Small intestine (tissue), 7 donors: ENCODE results near the gene SARDH. TPM values are rescaled to one million over a fixed set of nuclear protein-coding genes. Genes with fewer than 3 reads are reported as not detected.

Experiments
- DNase-seq, 2 donors: peaks; one replicate each; pipeline versions ENCODE4 v3.0.0 to v3.0.0-alpha.2; 2013
- FAIRE-seq: peaks from 2 replicates; lab custom pipeline; 2012; peaks lifted over from hg19 to GRCh38; lab: Jason Lieb, UNC
- H3K27ac ChIP-seq, 3 donors: one replicate each; pipeline ENCODE4 v1.5.1; 2013; ENCODE audit warnings: low read length in 2 of 3, mild to moderate bottlenecking in 2 of 3, control low read depth in 1 of 3, inconsistent platforms in 1 of 3, low read depth in 1 of 3, moderate library complexity in 1 of 3
- H3K27me3 ChIP-seq, 3 donors: one replicate each; pipeline ENCODE4 v1.6.1; 2013; ENCODE audit warnings: low read length in 3 of 3, inconsistent platforms in 1 of 3; ENCODE audit not compliant: control insufficient read depth in 3 of 3, insufficient read depth in 3 of 3
- H3K36me3 ChIP-seq, 3 donors: one replicate each; pipeline ENCODE4 v1.6.1; 2013; ENCODE audit warnings: low read length in 3 of 3, inconsistent platforms in 1 of 3, low read depth in 1 of 3, mild to moderate bottlenecking in 1 of 3, moderate library complexity in 1 of 3; ENCODE audit not compliant: control insufficient read depth in 3 of 3, insufficient read depth in 2 of 3
- H3K4me1 ChIP-seq, 3 donors: one replicate each; pipeline ENCODE4 v1.6.1; 2013; ENCODE audit warnings: low read length in 2 of 3, inconsistent platforms in 1 of 3, low read depth in 1 of 3, mild to moderate bottlenecking in 1 of 3, moderate library complexity in 1 of 3; ENCODE audit not compliant: control insufficient read depth in 3 of 3, insufficient read depth in 2 of 3
- H3K4me3 ChIP-seq, 3 donors: one replicate each; pipeline ENCODE4 v1.5.1; 2013; ENCODE audit warnings: low read length in 3 of 3, control low read depth in 1 of 3, inconsistent platforms in 1 of 3, low read depth in 1 of 3, mild to moderate bottlenecking in 1 of 3, moderate library complexity in 1 of 3
- H3K9me3 ChIP-seq, 2 donors: one replicate each; pipeline ENCODE4 v1.6.1; 2013; ENCODE audit warnings: low read depth in 1 of 2, low read length in 1 of 2; ENCODE audit not compliant: control insufficient read depth in 2 of 2, insufficient read depth in 1 of 2
- WGBS, 3 donors: extraction: QIAGEN DNeasy Blood & Tissue Kit; methylation state at CpG; one replicate each; pipeline ENCODE4 v1.1.7; 2013; 5-methylcytosine and 5-hydroxymethylcytosine counted together
- polyA plus RNA-seq, 4 donors: library from polyadenylated mRNA; stranded (reverse) in 3 of 4; unstranded in 1 of 4; fragments of 200-250 nt in 3 of 4; fragments of 120-200 nt in 1 of 4; gene quantifications; one replicate each; pipeline versions ENCODE4 v1.2.1 to v1.2.3, GENCODE V29; 2013
- donor health status: healthy with polysubstance abuse.
- donor health status: control.
- donor health status: control.
- donor health status: Bipolar disorder and iron deficiency.
- donor health status: healthy.

SARDH gene
- polyA plus RNA-seq, 4 donors, result 0.51 to 2.6 (median 0.54) TPM; not detected in 1

DNA sequence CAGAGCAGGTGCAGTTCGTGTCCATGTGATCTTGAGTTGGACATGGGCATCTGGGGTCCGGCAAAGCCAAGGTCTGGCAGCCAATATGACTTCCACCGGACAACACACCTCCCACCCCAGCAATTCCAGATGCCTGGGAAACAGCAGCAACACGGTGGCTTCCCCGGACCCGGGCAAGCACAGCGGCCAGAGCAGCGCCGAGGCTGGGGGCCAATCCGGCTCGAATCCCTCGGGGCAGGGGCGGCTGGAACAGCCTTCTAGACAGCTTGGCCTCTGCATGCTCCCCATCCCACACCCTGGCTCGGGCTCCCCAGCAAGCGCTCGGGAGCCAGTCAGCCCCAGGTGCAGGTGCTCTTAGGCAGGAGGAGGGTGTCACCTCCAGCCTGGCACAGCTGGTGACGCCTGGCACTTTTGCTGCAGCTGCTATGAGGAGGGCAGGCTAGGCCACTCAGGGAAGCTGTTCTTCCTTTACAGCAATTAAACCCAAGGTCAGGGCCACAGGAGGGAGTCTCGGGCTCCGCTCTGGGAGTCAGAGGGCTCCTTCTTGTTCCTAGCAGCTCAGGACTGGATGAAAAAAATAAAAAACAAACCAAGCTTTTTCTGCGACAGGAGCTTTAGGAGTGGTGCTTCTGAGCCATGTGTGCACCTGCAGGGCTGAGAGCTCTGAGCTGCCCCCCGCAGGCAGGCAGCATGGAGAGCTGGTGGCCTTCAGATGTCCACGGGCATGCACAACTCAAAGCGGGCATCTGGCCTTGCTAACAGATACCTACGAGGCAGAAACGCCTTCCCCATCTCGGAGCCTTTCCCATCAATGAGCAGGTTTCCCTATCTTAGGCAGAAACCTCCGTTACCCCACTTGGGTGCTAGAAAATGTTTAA lies 73.7 kb downstream of the SARDH start:
- whole genome bisulfite sequencing, 3 donors, result 51 to 75% (median 60%) methylated on average over 26 to 27 of the region's 27 CpGs
- peaks cover 0 to 11% (median 0%) of the 10 kb centered on the region in 3 donors for H3K27me3 ChIP-seq
- FAIRE-seq (no peak), DNase-seq (no peak)
- no peak overlapping the region for H3K4me3 ChIP-seq
- no peaks in the 10 kb centered on the region for H3K9me3 ChIP-seq
- H3K4me1 ChIP-seq, result peaks cover 0 to 2% (median 0%) of the 10 kb centered on the region in 3 donors
- H3K36me3 ChIP-seq, result no peaks in the 10 kb centered on the region
- H3K27ac ChIP-seq, result no peak overlapping the region

DNA sequence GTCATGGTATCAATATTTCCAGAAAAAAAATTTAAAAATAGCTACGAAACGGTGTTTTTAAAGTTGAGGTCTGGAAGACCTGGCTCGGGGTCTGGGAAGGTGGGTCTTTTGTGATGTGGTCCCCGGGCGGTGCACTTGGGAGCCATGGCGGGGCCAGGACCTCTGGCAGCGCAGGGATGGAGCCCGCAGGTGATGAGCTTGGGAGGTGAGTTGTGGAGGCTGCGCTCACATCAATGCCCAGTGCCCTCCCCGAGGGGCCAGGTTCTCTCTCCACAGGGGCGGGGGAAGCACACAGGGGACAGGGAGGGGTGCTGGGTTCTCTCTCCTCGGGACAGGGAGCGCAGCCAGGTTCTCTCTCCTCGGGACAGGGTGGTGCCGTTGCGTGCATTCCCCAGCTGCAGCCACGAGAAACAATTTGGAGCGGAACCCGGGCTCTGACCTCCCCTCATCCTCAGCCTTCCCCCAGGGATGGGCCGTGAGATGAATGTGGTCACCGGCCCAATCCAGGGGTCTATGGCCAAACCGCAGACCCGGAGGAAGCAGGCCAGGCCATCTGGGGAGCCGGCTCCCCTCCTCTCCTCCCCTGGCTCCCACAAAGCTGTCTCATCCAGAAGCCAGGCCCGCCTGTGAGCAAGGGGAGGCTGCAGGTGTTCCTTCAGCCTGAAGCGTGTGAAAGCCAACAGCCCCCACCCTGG lies 76.2 kb downstream of the SARDH start:
- FAIRE-seq (no peak), DNase-seq (no peak)
- peaks cover 0 to 13% (median 0%) of the 10 kb centered on the region in 3 donors for H3K4me1 ChIP-seq
- H3K27ac ChIP-seq, result no peak overlapping the region
- H3K27me3 ChIP-seq, result peaks cover 0 to 31% (median 3%) of the 10 kb centered on the region in 3 donors
- H3K36me3 ChIP-seq, result no peaks in the 10 kb centered on the region
- H3K9me3 ChIP-seq, result no peaks in the 10 kb centered on the region
- H3K4me3 ChIP-seq, result no peak overlapping the region
- 81 to 85% (median 82%) methylated on average over 22 to 26 of the region's 26 CpGs for WGBS, 3 donors

DNA sequence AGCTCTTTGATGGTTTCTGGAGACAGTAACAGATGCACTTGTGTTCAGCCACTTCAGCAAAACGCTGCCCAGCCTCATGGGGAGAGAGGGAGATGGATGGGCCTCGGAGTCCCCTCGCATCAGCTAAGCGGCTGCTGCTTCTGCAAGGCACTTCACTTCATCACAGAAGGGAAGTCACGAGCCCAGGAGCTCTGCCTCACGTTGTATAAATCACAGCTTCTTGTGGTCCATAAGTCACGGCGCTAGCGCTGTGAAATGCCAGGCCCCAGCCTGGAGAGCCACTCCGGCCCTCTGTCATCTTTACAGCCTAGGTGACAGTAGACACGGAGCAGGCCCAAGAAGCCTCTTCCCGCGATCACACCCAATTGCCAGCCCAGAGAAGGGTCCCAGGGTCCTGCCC lies 78.6 kb downstream of the SARDH start:
- FAIRE-seq (no peak), DNase-seq (no peak)
- Histone ChIP-seq H3K4me1 (peaks cover 0 to 13% (median 0%) of the 10 kb centered on the region in 3 donors), H3K27me3 (peaks cover 0 to 42% (median 7%) of the 10 kb centered on the region in 3 donors), H3K4me3 (no peak overlapping the region), H3K36me3 (no peaks in the 10 kb centered on the region), H3K27ac (no peak overlapping the region), H3K9me3 (no peaks in the 10 kb centered on the region)
- 49 to 64% (median 63%) methylated on average over 13 of the region's 13 CpGs for WGBS, 3 donors

DNA sequence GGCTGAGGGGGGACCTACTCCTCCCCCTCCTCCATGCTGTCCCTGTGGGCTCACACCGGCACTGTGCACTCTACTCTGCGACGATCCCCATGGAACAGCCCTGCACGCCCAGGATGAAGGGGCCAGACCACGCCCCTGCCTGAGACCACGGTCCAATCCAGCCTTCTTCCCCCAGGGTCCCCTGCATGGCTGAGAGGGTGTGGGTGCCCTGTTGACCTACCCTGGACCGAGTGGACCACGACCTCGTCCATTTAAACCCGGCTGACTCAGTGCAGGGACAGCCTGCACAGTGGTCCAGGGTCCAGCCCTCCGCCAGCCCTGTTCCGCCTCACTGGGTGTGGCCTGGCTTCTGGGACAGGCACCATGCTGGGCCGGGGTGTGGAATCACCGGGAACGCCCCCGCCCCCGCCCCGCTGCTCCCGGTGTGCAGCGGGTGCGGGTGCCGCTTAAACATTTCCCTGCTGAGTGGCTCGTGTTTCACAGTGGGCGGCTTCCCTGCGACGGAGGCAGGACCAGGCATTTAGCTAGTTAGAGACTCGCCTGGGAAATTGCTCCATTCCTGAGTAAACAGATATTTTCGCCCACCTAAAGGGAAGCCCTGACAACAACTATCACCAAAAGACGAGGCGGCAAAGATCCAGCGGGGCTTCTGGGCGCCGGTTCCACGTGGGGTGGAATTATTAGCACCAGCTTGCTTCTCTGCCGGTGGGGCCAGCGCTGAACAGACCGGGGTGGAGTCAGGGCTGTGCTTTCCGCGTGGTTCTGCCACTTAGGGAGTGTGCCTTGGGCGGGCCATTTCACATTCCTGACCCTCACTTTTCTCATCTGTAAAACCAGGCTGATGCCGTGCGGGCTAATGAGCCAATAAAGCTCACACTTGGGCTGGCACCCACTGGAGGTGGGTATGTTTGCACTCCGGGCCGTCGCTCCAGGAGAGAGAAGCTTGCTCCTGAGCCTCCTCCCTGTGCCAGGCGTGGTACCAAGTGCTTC lies 79.4 kb downstream of the SARDH start:
- Histone ChIP-seq H3K27ac (no peak overlapping the region), H3K4me1 (peaks cover 0 to 13% (median 0%) of the 10 kb centered on the region in 3 donors), H3K36me3 (no peaks in the 10 kb centered on the region), H3K9me3 (no peaks in the 10 kb centered on the region), H3K27me3 (peaks cover 0 to 42% (median 7%) of the 10 kb centered on the region in 3 donors), H3K4me3 (no peak overlapping the region)
- DNase-seq, result peak; percentile 65 to 70
- FAIRE-seq, result no peak
- 10 to 12% (median 11%) methylated on average over 46 of the region's 46 CpGs for WGBS, 3 donors

DNA sequence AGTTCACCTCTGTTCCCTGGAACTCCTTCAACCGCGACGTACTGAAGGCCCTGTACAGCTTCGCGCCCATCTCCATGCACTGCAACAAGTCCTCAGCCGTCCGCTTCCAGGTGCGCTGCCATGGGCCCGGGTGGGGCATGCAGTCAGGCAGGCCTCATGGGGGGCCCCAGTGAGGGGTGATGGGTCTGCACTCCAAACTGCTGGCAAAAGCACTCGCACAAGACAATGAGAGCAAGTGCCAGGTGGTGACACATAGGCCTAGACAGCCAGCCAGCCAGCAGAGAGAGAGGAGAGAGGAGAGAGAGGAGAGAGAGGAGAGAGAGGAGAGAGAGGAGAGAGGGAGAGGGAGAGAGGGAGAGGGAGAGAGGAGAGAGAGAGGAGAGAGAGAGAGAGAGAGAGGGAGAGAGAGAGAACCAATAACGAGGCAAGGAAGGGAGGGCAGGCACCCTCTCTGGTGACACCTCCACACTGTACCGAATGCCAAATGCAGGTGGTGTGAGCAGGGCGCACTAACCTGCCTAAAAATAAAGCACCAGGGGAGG lies 81.0 kb downstream of the SARDH start:
- Histone ChIP-seq H3K4me3 (no peak overlapping the region), H3K36me3 (no peaks in the 10 kb centered on the region), H3K27ac (no peak overlapping the region), H3K27me3 (peaks cover 0 to 42% (median 7%) of the 10 kb centered on the region in 3 donors), H3K4me1 (peaks cover 0 to 13% (median 0%) of the 10 kb centered on the region in 3 donors), H3K9me3 (no peaks in the 10 kb centered on the region)
- DNase-seq (no peak), FAIRE-seq (no peak)
- WGBS, 3 donors, result 66 to 78% (median 76%) methylated on average over 13 of the region's 13 CpGs

DNA sequence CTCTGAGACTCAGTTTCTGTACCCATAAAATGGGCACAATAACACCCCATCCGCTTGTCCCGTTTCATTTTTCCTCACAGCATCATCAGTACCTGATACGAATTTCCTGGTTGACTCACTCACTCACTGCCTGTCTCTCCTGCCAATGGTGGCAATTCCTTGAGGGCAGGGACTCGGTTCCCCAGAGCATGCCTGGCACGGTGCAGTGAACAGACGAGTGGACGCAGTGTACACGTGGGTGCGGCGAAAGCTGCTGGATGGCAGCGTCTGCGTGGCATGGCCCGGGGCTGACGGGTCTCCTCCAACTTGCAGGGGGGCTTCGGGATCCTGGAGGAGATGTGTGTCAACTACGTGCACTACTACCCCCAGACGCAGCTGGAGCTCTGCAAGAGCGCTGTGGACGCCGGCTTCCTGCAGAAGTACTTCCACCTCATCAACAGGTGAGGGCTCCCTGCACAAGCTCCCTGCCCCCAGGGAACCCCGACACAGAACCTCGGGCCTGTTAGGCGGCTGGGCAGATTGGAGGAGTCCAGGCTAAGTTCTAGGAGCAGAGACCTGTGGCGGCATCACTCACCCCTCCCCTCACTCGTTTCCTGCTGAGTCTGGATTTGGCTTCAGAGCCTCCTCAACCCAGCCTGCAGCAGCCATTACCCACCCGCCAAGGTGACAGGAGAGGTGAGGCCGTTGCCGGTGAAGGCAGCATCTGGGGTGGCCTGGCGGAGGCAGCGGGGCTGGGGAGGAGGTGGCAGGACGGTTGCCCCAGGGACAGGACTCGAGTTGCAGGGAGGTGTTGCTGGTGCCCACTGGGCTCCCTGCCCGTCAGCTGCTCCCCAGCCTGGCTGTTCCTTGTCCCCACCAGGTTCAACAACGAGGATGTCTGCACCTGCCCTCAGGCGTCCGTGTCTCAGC lies 81.7 kb downstream of the SARDH start:
- Histone ChIP-seq H3K4me3 (no peak overlapping the region), H3K36me3 (no peaks in the 10 kb centered on the region), H3K4me1 (peaks cover 0 to 13% (median 0%) of the 10 kb centered on the region in 3 donors), H3K9me3 (no peaks in the 10 kb centered on the region), H3K27ac (no peak overlapping the region), H3K27me3 (peaks cover 0 to 42% (median 7%) of the 10 kb centered on the region in 3 donors)
- DNase-seq, result peak in 1 of 2 donors; percentile 31
- WGBS, 3 donors, result 54 to 64% (median 59%) methylated on average over 33 to 36 of the region's 36 CpGs
- FAIRE-seq, result no peak

DNA sequence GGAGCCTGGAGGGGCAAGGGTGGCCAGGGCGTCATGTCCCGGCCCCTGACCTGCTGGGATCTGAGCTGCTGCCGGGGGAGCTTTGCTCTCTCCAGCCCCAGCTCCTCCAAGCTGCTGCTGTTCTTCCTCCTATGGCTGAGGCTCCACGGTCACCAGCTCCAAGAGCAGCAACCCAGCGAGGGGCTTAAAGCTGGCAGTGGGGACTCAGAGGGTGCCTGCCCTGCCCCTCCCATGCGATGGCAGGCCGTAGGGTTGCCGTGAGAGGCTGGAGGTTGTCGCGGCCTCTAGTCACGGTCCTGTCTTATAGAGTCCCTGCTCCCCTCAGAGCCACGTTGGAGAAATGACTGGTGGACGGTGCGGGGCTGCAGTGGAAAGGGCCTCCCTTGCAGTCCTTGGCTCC lies 82.5 kb downstream of the SARDH start:
- 62 to 70% (median 68%) methylated on average over 12 to 14 of the region's 14 CpGs for WGBS, 3 donors
- Histone ChIP-seq H3K4me1 (peaks cover 0 to 13% (median 0%) of the 10 kb centered on the region in 3 donors), H3K9me3 (no peaks in the 10 kb centered on the region), H3K27ac (no peak overlapping the region), H3K36me3 (no peaks in the 10 kb centered on the region), H3K27me3 (peaks cover 0 to 42% (median 7%) of the 10 kb centered on the region in 3 donors), H3K4me3 (no peak overlapping the region)
- DNase-seq (no peak), FAIRE-seq (no peak)
